ENCODE measurements around the gene ZNF384.
A peak's percentile ranks its signal among the peaks of the same experiment; 100 is the strongest.

The ZNF384 gene

GRCh38 chr12:6620137-6620884, 68.9 kb downstream of the ZNF384 start:
- DNase-seq, result peak; percentile 74 to 78

GRCh38 chr12:6618483-6619225, 70.5 kb downstream of the ZNF384 start:
- no peak for DNase-seq

All from activated T-cell treated with anti-CD3 and anti-CD28 coated beads, Interleukin-2, amount 50 U/mL, for 48 hours (primary cell).